Breast epithelium (tissue), 3 donors: Measurements from ENCODE around the gene BPIFA2.

Experiments
- CTCF ChIP-seq, 3 donors: fragments of 450-650 bp; IDR thresholded peaks; one replicate each; pipeline ENCODE4 v1.5.1; 2016 to 2017; ENCODE audit warnings: antibody characterized with exemption in 3 of 3, mild to moderate bottlenecking in 3 of 3, moderate library complexity in 3 of 3
- POLR2A ChIP-seq: fragments of 450-650 bp; IDR thresholded peaks from one replicate; pipeline ENCODE4 v1.6.1; 2016; ENCODE audit warnings: antibody characterized with exemption, mild to moderate bottlenecking, moderate library complexity
- POLR2AphosphoS5 ChIP-seq, 3 donors: sonication (generic); formaldehyde crosslinking; IDR thresholded peaks; one replicate each; pipeline ENCODE4 v1.6.1; 2017; ENCODE audit warnings: antibody characterized with exemption in 3 of 3

GRCh38 chr20:33203444-33203843 is 35.5 kb downstream of the BPIFA2 start:
- no peak for TF ChIP-seq POLR2A
- no peak for TF ChIP-seq CTCF (IDR thresholded peaks at IDR 0.05)
- no peak for TF ChIP-seq POLR2AphosphoS5 (IDR thresholded peaks at IDR 0.05)
